SK-N-SH (cell line): ENCODE data around the gene MYCBPAP.

Experiments
- EZH2phosphoT487 ChIP-seq: fragments of 200-600 bp; sonication (generic); IDR thresholded peaks from 2 replicates; pipeline ENCODE4 v1.6.1; 2017; ENCODE audit warnings: low read depth, mixed run types, mild to moderate bottlenecking, antibody characterized with exemption, moderate library complexity, borderline replicate concordance
- FOXJ3 ChIP-seq: sonication (generic); formaldehyde crosslinking; IDR thresholded peaks from 2 replicates; pipeline ENCODE4 v1.5.1; 2020; ENCODE audit warnings: mild to moderate bottlenecking, missing genetic modification reagents
- SIN3A ChIP-seq: IDR thresholded peaks from 2 replicates; pipeline ENCODE4 v1.6.1; 2012; ENCODE audit warnings: low read depth, mild to moderate bottlenecking, low read length, moderate library complexity, borderline replicate concordance
- TF ChIP-seq, protein P1 (sequence below): fragments of 200-600 bp; sonication (generic); IDR thresholded peaks from 2 replicates; pipeline ENCODE4 v1.6.1; 2017; ENCODE audit warnings: antibody characterized with exemption, mild to moderate bottlenecking, moderate library complexity

DNA sequence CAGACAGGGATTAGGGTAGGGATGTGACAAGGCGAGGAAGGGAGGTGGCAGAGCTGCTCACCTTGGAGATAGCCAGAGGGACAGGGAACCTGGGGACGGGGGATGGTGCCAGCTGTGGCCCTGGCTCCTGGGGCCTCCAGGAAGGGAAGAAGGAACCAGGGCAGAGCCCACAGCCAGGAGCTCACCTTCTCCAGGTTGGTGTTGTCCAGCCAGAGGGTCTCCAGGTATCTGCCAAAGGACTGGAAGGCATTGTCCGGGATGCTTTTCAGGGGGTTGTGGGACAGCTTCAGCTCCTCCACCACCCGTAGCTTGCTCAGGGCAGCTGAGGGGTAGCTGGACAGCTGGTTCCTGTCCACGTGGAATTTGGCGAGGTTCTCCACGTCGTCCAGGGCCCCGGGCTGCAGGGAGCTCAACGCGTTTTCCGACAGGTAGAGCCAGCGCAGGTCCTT, 40.4 kb upstream of the MYCBPAP start:
- TF ChIP-seq EZH2phosphoT487 (no peak), FOXJ3 (CRISPR knock-in tag) (no peak), SIN3A (no peak)
- TF ChIP-seq, protein P1, sequence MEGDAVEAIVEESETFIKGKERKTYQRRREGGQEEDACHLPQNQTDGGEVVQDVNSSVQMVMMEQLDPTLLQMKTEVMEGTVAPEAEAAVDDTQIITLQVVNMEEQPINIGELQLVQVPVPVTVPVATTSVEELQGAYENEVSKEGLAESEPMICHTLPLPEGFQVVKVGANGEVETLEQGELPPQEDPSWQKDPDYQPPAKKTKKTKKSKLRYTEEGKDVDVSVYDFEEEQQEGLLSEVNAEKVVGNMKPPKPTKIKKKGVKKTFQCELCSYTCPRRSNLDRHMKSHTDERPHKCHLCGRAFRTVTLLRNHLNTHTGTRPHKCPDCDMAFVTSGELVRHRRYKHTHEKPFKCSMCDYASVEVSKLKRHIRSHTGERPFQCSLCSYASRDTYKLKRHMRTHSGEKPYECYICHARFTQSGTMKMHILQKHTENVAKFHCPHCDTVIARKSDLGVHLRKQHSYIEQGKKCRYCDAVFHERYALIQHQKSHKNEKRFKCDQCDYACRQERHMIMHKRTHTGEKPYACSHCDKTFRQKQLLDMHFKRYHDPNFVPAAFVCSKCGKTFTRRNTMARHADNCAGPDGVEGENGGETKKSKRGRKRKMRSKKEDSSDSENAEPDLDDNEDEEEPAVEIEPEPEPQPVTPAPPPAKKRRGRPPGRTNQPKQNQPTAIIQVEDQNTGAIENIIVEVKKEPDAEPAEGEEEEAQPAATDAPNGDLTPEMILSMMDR, result no peak
